Adrenal gland (tissue), 12 donors: ENCODE data around the gene PDGFD. TPM values are rescaled to one million over a fixed set of nuclear protein-coding genes. Genes with fewer than 3 reads are reported as not detected.

Experiments
- DNase-seq, 7 donors: peaks; one replicate each; pipeline ENCODE4 v3.0.0-alpha.2; 2019 to 2020
- H3K27ac ChIP-seq, 5 donors: fragments of 200-600 bp; sonication (generic) in 4 of 5; 1 replicate in 3 of 5; 2 replicates in 2 of 5; pipeline versions ENCODE4 v1.5.1 to v1.8.0; 2016 to 2020; ENCODE audit warnings: mild to moderate bottlenecking in 1 of 5
- H3K27me3 ChIP-seq: fragments of 200-600 bp; 2 replicates; pipeline ENCODE4 v1.8.0; 2021
- H3K36me3 ChIP-seq, 2 donors: fragments of 200-600 bp; replicated peaks in 1 of 2; 1 replicate in 1 of 2; 2 replicates in 1 of 2; pipeline versions ENCODE4 v1.5.1 to v1.8.0; 2018 to 2022
- H3K4me1 ChIP-seq, 2 donors: fragments of 200-600 bp; replicated peaks in 1 of 2; 1 replicate in 1 of 2; 2 replicates in 1 of 2; pipeline versions ENCODE4 v1.5.1 to v1.8.0; 2018 to 2021
- H3K4me3 ChIP-seq, 4 donors: fragments of 200-600 bp; sonication (generic) in 3 of 4; one replicate each; pipeline ENCODE4 v1.5.1; 2016 to 2018
- H3K9me3 ChIP-seq, 3 donors: fragments of 200-600 bp; sonication (generic) in 1 of 3; replicated peaks in 1 of 3; 1 replicate in 2 of 3; 2 replicates in 1 of 3; pipeline versions ENCODE4 v1.5.1 to v1.8.0; 2016 to 2021
- POLR2A ChIP-seq, 2 donors: fragments of 450-650 bp; IDR thresholded peaks; one replicate each; pipeline ENCODE4 v1.6.1; 2017; ENCODE audit warnings: antibody characterized with exemption in 2 of 2, mild to moderate bottlenecking in 2 of 2, moderate library complexity in 1 of 2
- WGBS, 4 donors: extraction: QIAGEN DNeasy Blood & Tissue Kit in 2 of 4; methylation state at CpG; one replicate each; pipeline versions ENCODE4 v1.1.5 to v1.1.7; 2013 to 2017; 5-methylcytosine and 5-hydroxymethylcytosine counted together
- intact Hi-C, 2 donors: fragments of 100-400 bp; cut with DNase I; formaldehyde crosslinking; loops; one replicate each; pipeline versions ENCODE4 v1.14.1 to v1.15.0; 2022 to 2023
- polyA plus RNA-seq, 3 donors: library from polyadenylated mRNA; stranded (reverse); fragments of 200-250 nt in 2 of 3; fragments of 350-450 nt in 1 of 3; fragmentation: Illumina TruSeq in 1 of 3; extraction: RNeasy Lipid Tissue Mini Kit (QIAGEN cat#74804) in 1 of 3; gene quantifications; one replicate each; pipeline ENCODE4 v1.2.3, GENCODE V29; 2013 to 2014
- total RNA-seq, 9 donors: library from RNA; depleted of rRNA in 4 of 9; stranded (reverse); fragments of >200 nt in 4 of 9; fragments of 120-200 nt in 1 of 9; fragmentation: NEBNext Ultra II Directional in 1 of 9; extraction: Animal tissue kit (Norgen Biotek cat#: 25700) in 1 of 9; gene quantifications; one replicate each; pipeline versions ENCODE4 v1.1.0 to v1.2.4, GENCODE V29; 2013 to 2023
- TF ChIP-seq, protein P1 (sequence below), 6 experiments: fragments of 450-650 bp in 4 of 6; fragments of 200-600 bp in 2 of 6; sonication (generic) in 1 of 6; IDR thresholded peaks; 1 replicate in 5 of 6; 2 replicates in 1 of 6; pipeline versions ENCODE4 v1.5.1 to v1.8.0; 2016 to 2021; ENCODE audit warnings: antibody characterized with exemption in 6 of 6, mild to moderate bottlenecking in 2 of 6, moderate library complexity in 1 of 6
- donor health status: healthy with polysubstance abuse.
- donor health status: Bipolar disorder and iron deficiency.
- donor health status: DM: yes; HTN: yes; CAD: no.
- donor health status: DM: no; HTN: no; CAD: no.
- donor health status: DM: no; HTN: no; CAD: no.
- donor health status: DM: yes; HTN: yes; CAD: no.

The PDGFD gene
- total and polyA plus RNA-seq, 12 donors, result 42.7 to 297 (median 199) TPM

- 82 to 90% (median 85%) methylated on average over 6 of the region's 6 CpGs for WGBS, 4 donors
- Histone ChIP-seq H3K27me3 (no peaks in the 10 kb centered on the region), H3K36me3 (no peaks in the 10 kb centered on the region), H3K4me3 (no peak overlapping the region), H3K9me3 (peaks cover 0 to 4% (median 0%) of the 10 kb centered on the region in 3 donors), H3K27ac (no peak overlapping the region), H3K4me1 (peaks cover 5 to 8% of the 10 kb centered on the region in 2 donors)
- DNase-seq, result no peak
- intact Hi-C loops, result no loop called here
- TF ChIP-seq, protein P1, sequence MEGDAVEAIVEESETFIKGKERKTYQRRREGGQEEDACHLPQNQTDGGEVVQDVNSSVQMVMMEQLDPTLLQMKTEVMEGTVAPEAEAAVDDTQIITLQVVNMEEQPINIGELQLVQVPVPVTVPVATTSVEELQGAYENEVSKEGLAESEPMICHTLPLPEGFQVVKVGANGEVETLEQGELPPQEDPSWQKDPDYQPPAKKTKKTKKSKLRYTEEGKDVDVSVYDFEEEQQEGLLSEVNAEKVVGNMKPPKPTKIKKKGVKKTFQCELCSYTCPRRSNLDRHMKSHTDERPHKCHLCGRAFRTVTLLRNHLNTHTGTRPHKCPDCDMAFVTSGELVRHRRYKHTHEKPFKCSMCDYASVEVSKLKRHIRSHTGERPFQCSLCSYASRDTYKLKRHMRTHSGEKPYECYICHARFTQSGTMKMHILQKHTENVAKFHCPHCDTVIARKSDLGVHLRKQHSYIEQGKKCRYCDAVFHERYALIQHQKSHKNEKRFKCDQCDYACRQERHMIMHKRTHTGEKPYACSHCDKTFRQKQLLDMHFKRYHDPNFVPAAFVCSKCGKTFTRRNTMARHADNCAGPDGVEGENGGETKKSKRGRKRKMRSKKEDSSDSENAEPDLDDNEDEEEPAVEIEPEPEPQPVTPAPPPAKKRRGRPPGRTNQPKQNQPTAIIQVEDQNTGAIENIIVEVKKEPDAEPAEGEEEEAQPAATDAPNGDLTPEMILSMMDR (IDR thresholded peaks at IDR 0.05), result no peak
- no peak for TF ChIP-seq POLR2A (IDR thresholded peaks at IDR 0.05)
Observed at GRCh38 chr11:104142698-104143097, 21.2 kb downstream of the PDGFD start.

GRCh38 chr11:104136861-104137260 is 27.1 kb downstream of the PDGFD start:
- TF ChIP-seq, protein P1 (IDR thresholded peaks at IDR 0.05), result no peak
- TF ChIP-seq POLR2A (IDR thresholded peaks at IDR 0.05), result no peak
- Histone ChIP-seq H3K27ac (no peak overlapping the region), H3K9me3 (no peaks in the 10 kb centered on the region), H3K36me3 (no peaks in the 10 kb centered on the region), H3K27me3 (no peaks in the 10 kb centered on the region), H3K4me3 (no peak overlapping the region), H3K4me1 (peaks cover 0 to 7% of the 10 kb centered on the region in 2 donors)
- no peak for DNase-seq
- intact Hi-C loops, result no loop called here

- H3K9me3 ChIP-seq, result no peaks in the 10 kb centered on the region
- intact Hi-C loops, result no loop called here
- no peaks in the 10 kb centered on the region for H3K36me3 ChIP-seq
- DNase-seq, result peak in 1 of 7 donors; percentile 35
- no peak overlapping the region for H3K4me3 ChIP-seq
- TF ChIP-seq POLR2A (IDR thresholded peaks at IDR 0.05), result no peak
- TF ChIP-seq, protein P1 (IDR thresholded peaks at IDR 0.05), result no peak
- no peaks in the 10 kb centered on the region for H3K27me3 ChIP-seq
- 9 to 28% (median 19%) methylated on average over 1 of the region's 1 CpG for WGBS, 4 donors
- peaks cover 0 to 7% of the 10 kb centered on the region in 2 donors for H3K4me1 ChIP-seq
- peak overlapping the region in 2 of 5 donors; percentile 4 to 38 for H3K27ac ChIP-seq
Observed at GRCh38 chr11:104134745-104135144, 29.2 kb downstream of the PDGFD start.

GRCh38 chr11:104130161-104130560 is 33.8 kb downstream of the PDGFD start:
- intact Hi-C loops, result no loop called here
- Histone ChIP-seq H3K36me3 (no peaks in the 10 kb centered on the region), H3K9me3 (no peaks in the 10 kb centered on the region)

More at GRCh38 chr11:104130161-104130560, 33.8 kb downstream of the PDGFD start:
- peaks cover 0 to 11% of the 10 kb centered on the region in 2 donors for H3K4me1 ChIP-seq
- WGBS, 4 donors, result 92 to 100% (median 92%) methylated on average over 1 of the region's 1 CpG
- H3K27me3 ChIP-seq, result no peaks in the 10 kb centered on the region
- DNase-seq, result no peak
- no peak overlapping the region for H3K4me3 ChIP-seq
- H3K27ac ChIP-seq, result no peak overlapping the region
- TF ChIP-seq POLR2A (IDR thresholded peaks at IDR 0.05), result no peak
- TF ChIP-seq, protein P1 (IDR thresholded peaks at IDR 0.05), result no peak
